CD4-positive, alpha-beta memory T cell (primary cell): ENCODE measurements around the gene ERVV-1. TPM values are rescaled to one million over a fixed set of nuclear protein-coding genes. Genes with fewer than 3 reads are reported as not detected.

Experiments
- CTCF ChIA-PET: fragments of 350-600 bp; sonication (Branson Sonifier 250); formaldehyde crosslinking; loops from one replicate; lab custom pipeline; 2021; ENCODE audit warnings: inconsistent platforms; ENCODE audit not compliant: partially characterized antibody; lab: Charles Lee
- POLR2A ChIA-PET: fragments of 350-600 bp; sonication (Branson Sonifier 250); formaldehyde crosslinking; loops from one replicate; lab custom pipeline; 2021; ENCODE audit not compliant: partially characterized antibody; lab: Charles Lee
- DNase-seq, 5 donors: peaks; one replicate each; pipeline versions ENCODE4 v3.0.0 to v3.0.0-alpha.2; 2020 to 2022; ENCODE audit warnings: mixed read lengths in 1 of 5
- H3K27ac ChIP-seq: one replicate; pipeline ENCODE4 v1.7.0; 2013; ENCODE audit warnings: low read depth, low read length
- H3K27me3 ChIP-seq: 2 replicates; pipeline ENCODE4 v1.7.0; 2013; ENCODE audit warnings: mild to moderate bottlenecking, low read length, moderate library complexity; ENCODE audit not compliant: insufficient read depth
- H3K36me3 ChIP-seq: 2 replicates; pipeline ENCODE4 v1.7.0; 2013; ENCODE audit warnings: mild to moderate bottlenecking, low read length, moderate library complexity; ENCODE audit not compliant: insufficient read depth
- H3K4me1 ChIP-seq: 2 replicates; pipeline ENCODE4 v1.7.0; 2013; ENCODE audit warnings: mild to moderate bottlenecking, low read length, moderate library complexity; ENCODE audit not compliant: insufficient read depth
- H3K4me3 ChIP-seq, 2 donors: one replicate each; pipeline ENCODE4 v1.7.0; 2013; ENCODE audit warnings: low read length in 2 of 2, mild to moderate bottlenecking in 1 of 2
- H3K9me3 ChIP-seq, 2 donors: one replicate each; pipeline ENCODE4 v1.7.0; 2013; ENCODE audit warnings: low read length in 2 of 2, control low read depth in 1 of 2; ENCODE audit not compliant: control insufficient read depth in 1 of 2
- H3K27ac Mint-ChIP-seq, 7 donors: one replicate each; pipeline ENCODE4 v1.8.0; 2020 to 2021; ENCODE audit warnings: mixed read lengths in 7 of 7, mild to moderate bottlenecking in 6 of 7, inconsistent platforms in 3 of 7, moderate library complexity in 3 of 7
- H3K27me3 Mint-ChIP-seq, 2 donors: one replicate each; pipeline ENCODE4 v1.8.0; 2020 to 2021; ENCODE audit warnings: mixed read lengths in 2 of 2
- H3K36me3 Mint-ChIP-seq, 2 donors: one replicate each; pipeline ENCODE4 v1.8.0; 2020 to 2021; ENCODE audit warnings: mixed read lengths in 2 of 2, inconsistent platforms in 1 of 2, mild to moderate bottlenecking in 1 of 2
- H3K4me1 Mint-ChIP-seq, 4 donors: one replicate each; pipeline ENCODE4 v1.8.0; 2020 to 2021; ENCODE audit warnings: mixed read lengths in 4 of 4, mild to moderate bottlenecking in 1 of 4
- H3K4me3 Mint-ChIP-seq, 8 donors: one replicate each; pipeline ENCODE4 v1.8.0; 2020 to 2021; ENCODE audit warnings: mixed read lengths in 8 of 8, mild to moderate bottlenecking in 7 of 8, moderate library complexity in 6 of 8, inconsistent platforms in 3 of 8
- H3K9me3 Mint-ChIP-seq, 8 donors: one replicate each; pipeline ENCODE4 v1.8.0; 2020 to 2021; ENCODE audit warnings: mixed read lengths in 8 of 8, mild to moderate bottlenecking in 5 of 8, inconsistent platforms in 3 of 8, moderate library complexity in 1 of 8
- intact Hi-C: fragments of 100-400 bp; cut with micrococcal nuclease; formaldehyde crosslinking; loops from one replicate; pipeline ENCODE4 v1.15.1; 2023
- polyA plus RNA-seq, 2 donors: library from polyadenylated mRNA; unstranded; fragments of 300-500 nt; fragmentation: Illumina TruSeq; gene quantifications; one replicate each; pipeline ENCODE4 v1.2.3, GENCODE V29; 2021
- total RNA-seq, 2 experiments: library from RNA; stranded (reverse); gene quantifications; one replicate each; pipeline ENCODE4 v1.2.3, GENCODE V29; 2021

The ERVV-1 gene
- total and polyA plus RNA-seq, 4 experiments from 2014 or later, result not detected

GRCh38 chr19:53045536-53045935, 31.8 kb downstream of the ERVV-1 start:
- POLR2A ChIA-PET, result no interaction called here
- peaks cover 0 to 14% of the 10 kb centered on the region in 2 donors for H3K9me3 ChIP-seq

GRCh38 chr19:53047379-53047778, 33.7 kb downstream of the ERVV-1 start:
- H3K27me3 ChIP-seq, result no peaks in the 10 kb centered on the region
- POLR2A ChIA-PET, result no interaction called here

More at GRCh38 chr19:53045536-53045935, 31.8 kb downstream of the ERVV-1 start:
- Histone ChIP-seq H3K27me3 (no peaks in the 10 kb centered on the region), H3K4me1 (no peaks in the 10 kb centered on the region), H3K4me3 (no peak overlapping the region), H3K27ac (no peak overlapping the region), H3K36me3 (no peaks in the 10 kb centered on the region)
- H3K4me1 Mint-ChIP-seq, result no peaks in the 10 kb centered on the region
- no peak for DNase-seq
- H3K36me3 Mint-ChIP-seq, result peaks cover 9 to 18% of the 10 kb centered on the region in 2 donors
- no peaks in the 10 kb centered on the region for H3K27me3 Mint-ChIP-seq
- intact Hi-C loops, result no loop called here
- H3K9me3 Mint-ChIP-seq, result peaks cover 0 to 59% (median 46%) of the 10 kb centered on the region in 8 donors
- no peak overlapping the region for H3K27ac Mint-ChIP-seq
- no peak overlapping the region for H3K4me3 Mint-ChIP-seq
- CTCF ChIA-PET, result no interaction called here

DNA sequence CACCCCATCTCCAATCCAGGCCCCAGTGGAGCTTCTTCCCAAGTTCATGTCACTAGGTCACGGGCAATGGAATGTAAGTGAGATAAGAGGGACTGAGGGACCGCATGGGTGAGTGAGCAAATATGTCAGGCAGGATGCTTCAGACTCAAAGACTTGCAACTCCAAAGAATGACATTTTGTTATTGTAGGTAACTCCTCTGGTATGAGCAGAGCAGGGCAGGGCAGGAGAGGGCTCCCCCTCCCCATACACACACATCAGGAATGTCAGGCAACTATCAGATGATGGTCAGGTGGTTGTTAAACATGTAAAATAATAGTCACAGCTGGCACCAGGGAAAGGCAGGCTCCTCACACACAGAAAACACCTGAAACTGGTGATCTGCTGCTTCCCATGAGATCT, 41.4 kb downstream of the ERVV-1 start:
- H3K36me3 ChIP-seq, result no peaks in the 10 kb centered on the region
- H3K4me1 ChIP-seq, result no peaks in the 10 kb centered on the region
- POLR2A ChIA-PET, result no interaction called here
- H3K27ac ChIP-seq, result no peak overlapping the region
- no peak overlapping the region for H3K4me3 ChIP-seq
- peak overlapping the region in 1 of 8 donors; percentile 7 for H3K4me3 Mint-ChIP-seq
- no peaks in the 10 kb centered on the region for H3K27me3 ChIP-seq
- H3K9me3 Mint-ChIP-seq, result peaks cover 0 to 86% (median 68%) of the 10 kb centered on the region in 8 donors
- H3K4me1 Mint-ChIP-seq, result peaks cover 0 to 3% (median under 1%) of the 10 kb centered on the region in 4 donors
- intact Hi-C loops, result no loop called here
- peaks cover 0 to 17% of the 10 kb centered on the region in 2 donors for H3K9me3 ChIP-seq
- DNase-seq, result no peak
- CTCF ChIA-PET, result no interaction called here
- peaks cover 14 to 18% of the 10 kb centered on the region in 2 donors for H3K36me3 Mint-ChIP-seq
- peaks cover 1 to 2% of the 10 kb centered on the region in 2 donors for H3K27me3 Mint-ChIP-seq
- H3K27ac Mint-ChIP-seq, result no peak overlapping the region

More at GRCh38 chr19:53047379-53047778, 33.7 kb downstream of the ERVV-1 start:
- Mint-ChIP-seq H3K4me3 (no peak overlapping the region), H3K4me1 (no peaks in the 10 kb centered on the region), H3K9me3 (peaks cover 0 to 64% (median 51%) of the 10 kb centered on the region in 8 donors), H3K27ac (no peak overlapping the region), H3K27me3 (no peaks in the 10 kb centered on the region), H3K36me3 (peaks cover 6 to 18% of the 10 kb centered on the region in 2 donors)
- Histone ChIP-seq H3K4me1 (no peaks in the 10 kb centered on the region), H3K36me3 (no peaks in the 10 kb centered on the region), H3K9me3 (peaks cover 0 to 14% of the 10 kb centered on the region in 2 donors), H3K4me3 (no peak overlapping the region), H3K27ac (no peak overlapping the region)
- DNase-seq, result no peak
- CTCF ChIA-PET, result no interaction called here
- intact Hi-C loops, result no loop called here

GRCh38 chr19:53057904-53058580, 44.3 kb downstream of the ERVV-1 start:
- Mint-ChIP-seq H3K27ac (no peak overlapping the region), H3K27me3 (peaks cover 1 to 2% of the 10 kb centered on the region in 2 donors), H3K4me3 (peak overlapping the region in 1 of 8 donors; percentile 13), H3K36me3 (peaks cover 8 to 19% of the 10 kb centered on the region in 2 donors), H3K4me1 (peaks cover 0 to 3% (median under 1%) of the 10 kb centered on the region in 4 donors), H3K9me3 (peaks cover 0 to 91% (median 69%) of the 10 kb centered on the region in 8 donors)
- no peak for DNase-seq
- no peaks in the 10 kb centered on the region for H3K4me1 ChIP-seq
- H3K27me3 ChIP-seq, result no peaks in the 10 kb centered on the region
- intact Hi-C loops, result no loop called here
- H3K27ac ChIP-seq, result no peak overlapping the region
- POLR2A ChIA-PET, result no interaction called here
- no peak overlapping the region for H3K4me3 ChIP-seq
- H3K36me3 ChIP-seq, result no peaks in the 10 kb centered on the region
- CTCF ChIA-PET, result no interaction called here
- peaks cover 5 to 33% of the 10 kb centered on the region in 2 donors for H3K9me3 ChIP-seq

Other genes starting within 250 kb of the ERVV-1 start
- gene ZNF600, start 227.1 kb upstream of the ERVV-1 start, total RNA-seq, result 10 to 100 TPM; 43.3 to 47.8 TPM
- gene ZNF600, start 227.1 kb upstream of the ERVV-1 start, polyA plus RNA-seq, result 10 to 100 TPM; 10.9 to 20.1 TPM
- gene ZNF28, start 192.3 kb upstream of the ERVV-1 start, total RNA-seq, result 10 to 100 TPM; 21.6 to 24.6 TPM
- gene ZNF28, start 192.3 kb upstream of the ERVV-1 start, polyA plus RNA-seq, result 10 to 100 TPM; 14.9 to 21.5 TPM
- 10 to 100 TPM; 25.2 to 25.7 TPM for gene ZNF468, start 156.3 kb upstream of the ERVV-1 start, total RNA-seq
- gene ZNF468, start 156.3 kb upstream of the ERVV-1 start, polyA plus RNA-seq, result 10 to 100 TPM; 20.9 to 24.9 TPM
- gene ZNF320, start 116.3 kb upstream of the ERVV-1 start, total RNA-seq, result 10 to 100 TPM; 14.1 to 15.6 TPM
- gene ZNF320, start 116.3 kb upstream of the ERVV-1 start, polyA plus RNA-seq, result 1 to 10 TPM in 1 of 2 donors, not detected in 1; 2.8 TPM
- gene ZNF888, start 90.5 kb upstream of the ERVV-1 start, total RNA-seq, result 10 to 100 TPM; 10.7 to 11.4 TPM
- gene ZNF888, start 90.5 kb upstream of the ERVV-1 start, polyA plus RNA-seq, result 1 to 10 TPM; 1.2 to 2.8 TPM
- gene ZNF816, start 51.0 kb upstream of the ERVV-1 start, total RNA-seq, result 10 to 100 TPM; 26.1 to 29.6 TPM
- 10 to 100 TPM in 1 of 2 donors, 1 to 10 TPM in 1; 6.5 to 19.9 TPM for gene ZNF816, start 51.0 kb upstream of the ERVV-1 start, polyA plus RNA-seq
- gene ERVV-2, start 30.8 kb downstream of the ERVV-1 start, total RNA-seq, result not detected
- not detected for gene ERVV-2, start 30.8 kb downstream of the ERVV-1 start, polyA plus RNA-seq
- gene ZNF160, start 89.5 kb downstream of the ERVV-1 start, total RNA-seq, result 10 to 100 TPM; 72.0 to 81.1 TPM
- gene ZNF160, start 89.5 kb downstream of the ERVV-1 start, polyA plus RNA-seq, result 10 to 100 TPM; 19.0 to 31.0 TPM
- gene ZNF415, start 119.0 kb downstream of the ERVV-1 start, total RNA-seq, result 1 to 10 TPM; 1.0 to 1.3 TPM
- 1 to 10 TPM; 1.6 to 1.8 TPM for gene ZNF415, start 119.0 kb downstream of the ERVV-1 start, polyA plus RNA-seq
- 10 to 100 TPM; 23.0 to 24.3 TPM for gene ZNF347, start 145.1 kb downstream of the ERVV-1 start, total RNA-seq
- 1 to 10 TPM; 3.4 to 4.5 TPM for gene ZNF347, start 145.1 kb downstream of the ERVV-1 start, polyA plus RNA-seq
- 1 to 10 TPM; 8.2 to 8.7 TPM for gene ZNF665, start 179.4 kb downstream of the ERVV-1 start, total RNA-seq
- 1 to 10 TPM; 6.6 to 6.7 TPM for gene ZNF665, start 179.4 kb downstream of the ERVV-1 start, polyA plus RNA-seq
- gene ZNF677, start 241.0 kb downstream of the ERVV-1 start, total RNA-seq, result 10 to 100 TPM; 19.8 to 24.2 TPM
- 10 to 100 TPM; 14.3 to 19.1 TPM for gene ZNF677, start 241.0 kb downstream of the ERVV-1 start, polyA plus RNA-seq
- not detected for gene VN1R2, start 244.4 kb downstream of the ERVV-1 start, total RNA-seq
- not detected for gene VN1R2, start 244.4 kb downstream of the ERVV-1 start, polyA plus RNA-seq